ENCODE measurements around the gene HOXB5.

HOXB5 gene

GRCh38 chr17:48546924-48547807 is 46.4 kb downstream of the HOXB5 start:
- no peak for DNase-seq (ENCODE audit: low read depth)

GRCh38 chr17:48546137-48546923 is 47.2 kb downstream of the HOXB5 start:
- no peak for DNase-seq (ENCODE audit: low read depth)

DNA sequence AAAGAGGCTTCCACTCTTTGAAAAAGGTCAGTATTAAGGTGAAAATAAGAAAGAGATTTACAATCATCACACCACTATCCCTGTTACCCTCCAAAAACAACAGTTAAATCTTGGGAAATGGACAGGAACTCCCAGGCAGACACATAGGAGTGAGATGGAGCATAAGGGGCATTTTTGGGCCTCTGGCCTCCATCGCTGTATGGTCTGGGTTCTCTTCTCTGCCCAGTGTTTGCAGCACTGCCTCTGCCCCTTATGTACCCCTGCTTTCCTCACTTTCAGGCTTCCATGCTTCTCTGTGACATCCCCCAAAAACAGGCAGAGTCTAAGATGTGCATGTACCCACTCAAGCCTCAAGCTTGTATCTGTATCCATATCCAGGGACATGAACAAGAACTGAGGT is 48.0 kb downstream of the HOXB5 start:
- no peak for DNase-seq (ENCODE audit: low read depth)

DNA sequence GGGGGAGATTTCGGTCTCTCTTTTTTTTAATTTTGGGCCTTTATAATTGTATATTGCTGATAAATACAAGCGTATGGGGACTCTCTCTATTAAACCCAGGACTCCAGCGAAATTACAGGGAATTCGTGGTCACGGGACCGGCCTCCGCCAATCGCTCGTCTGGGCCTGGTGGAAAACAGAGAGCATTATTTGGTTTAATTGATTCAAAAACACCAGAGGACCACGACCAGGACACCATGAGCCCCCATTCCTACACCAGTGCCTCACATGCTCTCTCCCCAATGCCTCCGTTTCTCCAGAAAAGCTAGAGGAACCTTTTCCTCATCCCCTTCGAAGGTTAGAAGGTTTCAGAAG is 48.6 kb downstream of the HOXB5 start, which contains the start of gene HOXB2:
TSS of gene HOXB2 (minus strand) at position 88 of the 354 bp plus-strand sequence. CDS start 198 bp downstream, outside the sequence.
- DNase-seq (ENCODE audit: low read depth) = no peak

DNA sequence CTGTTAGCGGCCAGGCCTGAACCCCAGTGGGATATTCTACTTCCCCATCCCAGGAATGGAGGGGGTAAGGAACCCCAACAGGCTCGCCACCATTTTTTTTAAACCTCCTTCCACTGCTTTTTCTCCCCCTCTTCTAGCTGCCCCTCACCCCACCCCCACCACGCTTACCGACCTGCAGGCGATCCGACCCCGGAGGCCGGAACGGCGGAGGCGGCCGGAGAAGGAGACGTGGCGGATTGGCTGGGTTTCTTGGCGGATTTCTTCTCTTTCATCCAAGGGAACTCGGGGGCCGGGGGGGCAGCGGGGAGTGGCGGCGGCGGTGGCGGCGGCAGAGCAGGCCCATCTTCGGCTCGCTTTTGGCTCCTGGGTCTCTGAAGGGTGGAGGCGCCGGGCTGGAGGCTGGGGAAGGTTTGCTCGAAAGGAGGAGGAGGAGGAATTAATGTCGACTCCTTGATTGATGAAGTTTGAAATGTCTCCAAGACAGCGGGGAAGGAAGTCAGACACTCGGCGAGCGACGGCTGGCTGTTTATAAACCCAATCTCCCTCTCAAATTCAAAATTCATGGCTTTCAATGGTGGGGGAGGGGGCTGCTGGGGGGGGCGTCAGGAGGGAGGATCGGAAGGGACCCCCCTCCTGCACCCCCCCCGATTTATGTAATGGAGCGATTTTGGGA is 49.1 kb downstream of the HOXB5 start:
- peak; percentile 17 for DNase-seq (ENCODE audit: low read depth)

DNA sequence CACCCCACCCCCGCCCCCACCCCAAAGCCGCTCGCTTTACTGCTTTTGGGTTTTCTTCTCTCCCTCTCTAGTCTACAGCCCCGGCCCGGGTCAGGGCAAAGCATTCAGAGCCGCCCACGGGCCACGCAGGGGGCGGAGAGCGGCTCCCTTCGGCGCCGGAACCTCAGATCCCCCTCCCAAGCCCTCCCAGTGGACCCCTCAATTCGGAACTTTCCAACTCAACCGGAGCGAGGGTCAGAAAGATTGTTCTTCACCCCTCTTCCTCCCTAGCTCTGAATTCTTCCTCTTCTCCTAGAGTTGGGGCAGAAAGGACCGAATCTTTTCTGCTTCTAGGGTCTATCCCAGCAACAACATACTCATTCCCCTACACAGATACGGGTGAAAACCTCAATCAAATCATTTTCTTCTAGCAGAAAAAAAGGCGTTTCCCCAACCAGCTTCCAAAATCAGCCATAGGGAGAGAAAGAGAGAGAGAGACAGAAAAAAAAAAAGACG is 49.7 kb downstream of the HOXB5 start:
- DNase-seq (ENCODE audit: low read depth) = no peak

- DNase-seq (ENCODE audit: low read depth) = peak; percentile 30
Measured at GRCh38 chr17:48543107-48543853, 50.3 kb downstream of the HOXB5 start.

- DNase-seq (ENCODE audit: low read depth) = no peak
Measured at GRCh38 chr17:48542698-48543106, 50.9 kb downstream of the HOXB5 start.

- DNase-seq (ENCODE audit: low read depth) = no peak
Measured at GRCh38 chr17:48542114-48542656, 51.4 kb downstream of the HOXB5 start.

GRCh38 chr17:48541577-48542113 is 51.9 kb downstream of the HOXB5 start:
- no peak for DNase-seq (ENCODE audit: low read depth)

Data from activated T-helper 1 cell treated with Interleukin-2 at 50 U/mL for 16 hours (primary cell).